Mesothelial cell of epicardium (in vitro differentiated cells): Measurements from ENCODE around the gene ZNF532. TPM values are rescaled to one million over a fixed set of nuclear protein-coding genes. Genes with fewer than 3 reads are reported as not detected.

Source experiments
- DNase-seq, 2 experiments: peaks; one replicate each; pipeline ENCODE4 v3.0.0; 2021; ENCODE audit warnings: low spot score in 2 of 2; ENCODE audit not compliant: unreplicated experiment in 2 of 2
- H3K27ac Mint-ChIP-seq: 2 replicates; pipeline ENCODE4 v1.8.0; 2021; ENCODE audit warnings: mixed read lengths
- H3K27me3 Mint-ChIP-seq: 2 replicates; pipeline ENCODE4 v1.8.0; 2021; ENCODE audit warnings: low read depth, mixed read lengths
- H3K36me3 Mint-ChIP-seq: 2 replicates; pipeline ENCODE4 v1.8.0; 2021; ENCODE audit warnings: mixed read lengths
- H3K4me1 Mint-ChIP-seq: 2 replicates; pipeline ENCODE4 v1.8.0; 2021; ENCODE audit warnings: mixed read lengths
- H3K4me3 Mint-ChIP-seq: 2 replicates; pipeline ENCODE4 v1.8.0; 2021; ENCODE audit warnings: mild to moderate bottlenecking, moderate library complexity, mixed read lengths
- H3K9me3 Mint-ChIP-seq: 2 replicates; pipeline ENCODE4 v1.8.0; 2021; ENCODE audit warnings: mixed read lengths
- total RNA-seq: library from RNA; stranded (reverse); gene quantifications from 3 replicates; pipeline ENCODE4 v1.2.1, GENCODE V29; 2021
- TF ChIP-seq, protein P1 (sequence below): fragments of 200-600 bp; sonication (generic); IDR thresholded peaks from one replicate; pipeline ENCODE4 v1.5.0; 2021; ENCODE audit warnings: antibody characterized with exemption; ENCODE audit not compliant: unreplicated experiment

The ZNF532 gene
- total RNA-seq, 1 donor from 2014 or later, result 188 TPM

- Mint-ChIP-seq H3K9me3 (no peaks in the 10 kb centered on the region), H3K27me3 (no peaks in the 10 kb centered on the region), H3K4me3 (peak overlapping the region; percentile 68), H3K36me3 (peaks cover 29% of the 10 kb centered on the region), H3K4me1 (peaks cover 73% of the 10 kb centered on the region), H3K27ac (peak overlapping the region; percentile 99)
- no peak for DNase-seq
- TF ChIP-seq, protein P1, sequence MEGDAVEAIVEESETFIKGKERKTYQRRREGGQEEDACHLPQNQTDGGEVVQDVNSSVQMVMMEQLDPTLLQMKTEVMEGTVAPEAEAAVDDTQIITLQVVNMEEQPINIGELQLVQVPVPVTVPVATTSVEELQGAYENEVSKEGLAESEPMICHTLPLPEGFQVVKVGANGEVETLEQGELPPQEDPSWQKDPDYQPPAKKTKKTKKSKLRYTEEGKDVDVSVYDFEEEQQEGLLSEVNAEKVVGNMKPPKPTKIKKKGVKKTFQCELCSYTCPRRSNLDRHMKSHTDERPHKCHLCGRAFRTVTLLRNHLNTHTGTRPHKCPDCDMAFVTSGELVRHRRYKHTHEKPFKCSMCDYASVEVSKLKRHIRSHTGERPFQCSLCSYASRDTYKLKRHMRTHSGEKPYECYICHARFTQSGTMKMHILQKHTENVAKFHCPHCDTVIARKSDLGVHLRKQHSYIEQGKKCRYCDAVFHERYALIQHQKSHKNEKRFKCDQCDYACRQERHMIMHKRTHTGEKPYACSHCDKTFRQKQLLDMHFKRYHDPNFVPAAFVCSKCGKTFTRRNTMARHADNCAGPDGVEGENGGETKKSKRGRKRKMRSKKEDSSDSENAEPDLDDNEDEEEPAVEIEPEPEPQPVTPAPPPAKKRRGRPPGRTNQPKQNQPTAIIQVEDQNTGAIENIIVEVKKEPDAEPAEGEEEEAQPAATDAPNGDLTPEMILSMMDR, result no peak
These were observed 2.7 kb downstream of the ZNF532 start for GRCh38 chr18:58867281-58867961.

GRCh38 chr18:58868440-58868839 lies 3.8 kb downstream of the ZNF532 start:
- peak overlapping the region; percentile 32 for H3K27ac Mint-ChIP-seq
- no peak overlapping the region for H3K4me3 Mint-ChIP-seq
- no peak for DNase-seq
- H3K9me3 Mint-ChIP-seq, result no peaks in the 10 kb centered on the region
- H3K36me3 Mint-ChIP-seq, result peaks cover 35% of the 10 kb centered on the region
- no peaks in the 10 kb centered on the region for H3K27me3 Mint-ChIP-seq
- TF ChIP-seq, protein P1, result no peak
- peaks cover 68% of the 10 kb centered on the region for H3K4me1 Mint-ChIP-seq

GRCh38 chr18:58870130-58870529 lies 5.5 kb downstream of the ZNF532 start:
- H3K4me3 Mint-ChIP-seq, result no peak overlapping the region
- no peaks in the 10 kb centered on the region for H3K9me3 Mint-ChIP-seq
- H3K36me3 Mint-ChIP-seq, result peaks cover 46% of the 10 kb centered on the region
- H3K4me1 Mint-ChIP-seq, result peaks cover 62% of the 10 kb centered on the region
- DNase-seq, result peak in 1 of 2 experiments; percentile 51
- H3K27me3 Mint-ChIP-seq, result no peaks in the 10 kb centered on the region
- TF ChIP-seq, protein P1, result no peak
- peak overlapping the region; percentile 85 for H3K27ac Mint-ChIP-seq

- Mint-ChIP-seq H3K4me3 (no peak overlapping the region), H3K36me3 (peaks cover 51% of the 10 kb centered on the region), H3K4me1 (peaks cover 57% of the 10 kb centered on the region), H3K9me3 (no peaks in the 10 kb centered on the region), H3K27ac (peak overlapping the region; percentile 85), H3K27me3 (no peaks in the 10 kb centered on the region)
- DNase-seq, result no peak
- TF ChIP-seq, protein P1, result no peak
These were observed 5.9 kb downstream of the ZNF532 start for GRCh38 chr18:58870621-58871020.

GRCh38 chr18:58871514-58872420 lies 7.1 kb downstream of the ZNF532 start:
- Mint-ChIP-seq H3K4me1 (peaks cover 46% of the 10 kb centered on the region), H3K36me3 (peaks cover 56% of the 10 kb centered on the region), H3K27ac (peak overlapping the region; percentile 88), H3K9me3 (no peaks in the 10 kb centered on the region), H3K4me3 (no peak overlapping the region), H3K27me3 (no peaks in the 10 kb centered on the region)
- DNase-seq, result no peak
- TF ChIP-seq, protein P1, result no peak
